Activated CD8-positive, alpha-beta memory T cell treated with anti-CD3 and anti-CD28 coated beads for 1 hour (primary cell): ENCODE data around the gene TMEM215.
"Not testable (repeated sequence)": the region's sequence is repeated elsewhere in the genome, so short reads cannot be mapped to it uniquely, and the experiment has no call there.

Source experiments
- DNase-seq, 2 donors: peaks; one replicate each; pipeline ENCODE4 v3.0.0-alpha.2; 2020; ENCODE audit warnings: low read depth in 1 of 2; ENCODE audit errors: extremely low read depth in 1 of 2

The TMEM215 gene, protein sequence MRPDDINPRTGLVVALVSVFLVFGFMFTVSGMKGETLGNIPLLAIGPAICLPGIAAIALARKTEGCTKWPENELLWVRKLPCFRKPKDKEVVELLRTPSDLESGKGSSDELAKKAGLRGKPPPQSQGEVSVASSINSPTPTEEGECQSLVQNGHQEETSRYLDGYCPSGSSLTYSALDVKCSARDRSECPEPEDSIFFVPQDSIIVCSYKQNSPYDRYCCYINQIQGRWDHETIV

DNA sequence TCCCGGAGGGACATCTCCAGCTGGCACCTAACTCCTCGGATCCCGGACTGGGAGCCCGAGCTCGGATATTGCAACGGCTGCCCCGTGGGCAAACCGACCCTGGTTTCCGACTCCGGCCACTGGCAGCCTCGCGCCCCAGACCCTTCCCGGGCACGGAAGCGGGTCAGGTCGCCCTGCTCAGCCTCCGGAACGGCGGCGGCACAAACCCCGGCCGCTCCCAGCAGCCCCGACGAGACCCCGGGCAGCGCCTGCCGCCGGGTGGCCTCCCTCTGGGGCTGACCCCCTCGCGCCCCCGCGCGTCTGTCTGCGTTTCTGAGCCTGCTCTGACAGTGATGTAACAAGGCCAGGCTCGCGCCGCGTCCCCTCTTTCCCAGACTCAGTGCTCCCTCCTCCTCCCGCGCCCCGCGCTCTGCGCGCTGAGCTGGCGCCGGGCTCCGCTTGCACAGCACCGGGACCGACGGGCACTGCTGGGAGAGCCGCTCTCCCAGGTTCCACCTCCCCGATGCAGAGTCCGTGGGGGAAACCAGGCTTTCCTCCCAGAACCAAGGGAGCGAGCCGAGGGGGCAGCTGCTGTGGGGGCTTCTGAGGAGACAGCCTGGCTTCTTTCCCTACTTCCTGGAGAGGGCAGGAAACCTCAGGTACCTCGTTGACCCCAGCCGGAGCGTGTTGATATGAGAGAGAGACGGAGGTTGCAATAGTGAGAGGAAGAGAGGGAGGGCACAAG is at the start of gene TMEM215:
Gene TMEM215 (plus strand): TSS at position 373 of the 724 bp plus-strand sequence. CDS start 644 bp downstream, outside the sequence.
- no peak for DNase-seq

DNA sequence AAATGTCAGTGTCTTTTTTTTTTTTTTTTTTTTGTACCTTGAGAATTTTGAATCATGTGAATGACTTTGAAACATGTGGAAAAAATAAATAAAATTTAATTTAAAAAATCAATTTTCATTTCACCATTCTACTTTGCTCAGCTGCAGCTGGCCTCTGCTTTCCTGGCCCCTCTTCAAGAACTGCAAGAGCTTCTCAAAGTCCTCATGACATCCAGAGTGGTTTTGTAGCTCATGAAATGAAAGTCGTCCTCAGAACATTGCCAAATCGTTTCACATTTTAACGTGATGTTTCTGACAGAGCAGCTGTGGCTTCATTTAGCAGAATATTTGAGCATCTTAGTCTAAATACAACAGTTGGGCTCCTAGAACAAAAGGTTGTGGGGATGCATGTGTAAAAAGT is 47.9 kb upstream of the TMEM215 start:
- no peak for DNase-seq

DNA sequence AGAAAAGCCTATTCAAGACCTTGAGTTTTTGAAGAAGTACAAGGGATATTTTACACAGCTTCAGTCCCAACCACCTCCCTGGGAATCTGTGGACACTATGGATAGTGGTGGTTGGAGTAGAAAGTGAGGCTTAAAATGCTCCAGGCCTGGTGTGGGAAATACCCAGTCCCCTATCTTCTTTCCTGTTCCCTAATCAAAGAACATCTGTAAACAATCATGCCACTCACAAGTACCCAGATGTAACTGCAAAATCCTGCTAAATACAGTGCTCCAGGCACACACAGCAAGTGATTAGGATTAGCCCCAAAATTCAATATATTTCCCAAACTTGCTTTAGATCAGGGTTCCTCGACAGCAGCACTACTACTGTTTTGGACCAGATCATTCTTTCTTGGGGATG is 46.0 kb upstream of the TMEM215 start:
- no peak for DNase-seq

DNA sequence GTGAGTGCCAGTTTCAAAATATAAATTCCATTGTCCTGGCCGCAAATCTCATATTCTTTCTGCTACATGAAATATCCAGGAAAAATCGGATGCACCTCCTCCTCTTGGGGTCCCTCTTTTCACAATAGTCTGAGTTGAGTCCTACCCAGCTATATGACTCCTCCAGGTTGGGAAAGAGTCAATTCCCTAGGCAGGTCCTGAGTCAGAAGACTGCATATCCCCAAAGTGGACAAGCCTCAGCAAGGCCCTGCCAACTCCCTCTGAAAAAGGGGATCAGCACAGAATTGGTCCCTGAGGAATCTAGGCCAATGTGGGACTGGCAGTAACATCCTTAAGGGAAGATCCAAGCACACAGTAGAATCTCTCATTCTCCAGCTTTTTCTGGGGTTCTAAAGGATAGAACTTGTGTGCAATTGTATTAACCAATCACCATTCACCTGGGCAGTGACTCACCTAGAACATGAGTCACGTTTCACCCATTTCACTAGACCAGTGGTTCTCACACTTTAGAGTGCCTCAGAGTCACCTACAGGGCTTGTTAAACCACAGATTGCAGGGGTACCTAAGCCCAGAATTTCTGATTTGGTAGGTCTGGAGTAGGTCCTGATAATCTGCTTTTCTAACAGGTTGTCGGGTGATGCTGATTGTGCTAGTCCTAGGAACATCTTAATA is 44.7 kb upstream of the TMEM215 start:
- DNase-seq = no peak

DNA sequence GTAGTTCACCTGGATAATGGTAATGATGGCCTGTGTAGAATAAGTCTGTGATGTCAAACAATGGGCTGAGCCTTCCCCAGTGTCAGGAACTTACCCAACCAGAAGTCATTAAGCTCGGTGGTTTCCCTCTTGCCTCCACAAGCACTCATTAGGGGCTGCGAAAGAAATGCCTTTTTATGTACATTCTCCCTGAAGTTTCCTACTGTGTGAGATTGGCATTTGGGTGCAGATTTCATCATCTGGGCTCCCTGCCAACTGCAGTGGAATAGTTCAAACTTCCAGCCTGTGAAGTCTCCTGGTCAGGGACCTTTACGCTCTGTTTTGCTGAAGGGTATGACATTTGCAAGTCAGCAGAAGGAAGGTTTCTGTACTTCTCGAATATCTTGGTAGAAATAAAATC is 41.6 kb upstream of the TMEM215 start:
- no peak for DNase-seq

DNA sequence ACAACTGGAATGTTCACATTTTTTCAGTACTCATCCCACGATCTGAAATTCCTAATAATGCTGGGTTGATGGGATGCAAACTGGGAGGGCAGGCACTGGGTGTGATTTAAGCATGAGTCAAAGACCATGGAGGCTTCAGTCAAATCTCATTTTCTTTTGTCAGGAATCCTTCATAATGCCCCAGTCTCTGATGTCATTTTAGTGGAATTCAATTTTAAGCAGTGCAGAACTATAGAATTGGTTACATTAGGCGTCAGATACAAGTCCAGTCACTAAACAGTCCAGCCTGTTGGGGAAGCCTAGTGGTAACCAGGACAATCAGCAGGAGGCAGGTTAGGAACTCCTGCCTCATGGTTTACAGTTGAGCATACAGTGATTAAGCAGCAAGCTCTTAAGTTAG is 41.0 kb upstream of the TMEM215 start:
- no peak for DNase-seq

DNA sequence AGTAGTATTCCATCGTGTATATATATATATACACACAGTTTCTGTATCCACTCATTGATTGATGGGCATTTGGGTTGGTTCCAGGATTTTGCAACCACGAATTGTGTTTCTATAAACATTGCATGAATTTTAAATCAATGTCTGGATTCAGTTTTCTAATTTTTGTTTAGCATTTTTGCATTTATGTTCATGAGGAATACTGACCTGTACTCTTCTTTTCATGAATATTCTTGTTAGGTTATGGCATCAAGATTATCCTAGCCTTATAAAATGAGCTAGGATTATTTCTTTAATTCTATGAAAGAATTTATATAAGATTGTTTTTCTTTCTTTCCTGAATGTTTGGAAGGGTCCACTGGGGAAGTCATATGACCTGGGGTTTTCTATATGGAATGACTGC is 35.3 kb upstream of the TMEM215 start:
- no peak for DNase-seq

DNA sequence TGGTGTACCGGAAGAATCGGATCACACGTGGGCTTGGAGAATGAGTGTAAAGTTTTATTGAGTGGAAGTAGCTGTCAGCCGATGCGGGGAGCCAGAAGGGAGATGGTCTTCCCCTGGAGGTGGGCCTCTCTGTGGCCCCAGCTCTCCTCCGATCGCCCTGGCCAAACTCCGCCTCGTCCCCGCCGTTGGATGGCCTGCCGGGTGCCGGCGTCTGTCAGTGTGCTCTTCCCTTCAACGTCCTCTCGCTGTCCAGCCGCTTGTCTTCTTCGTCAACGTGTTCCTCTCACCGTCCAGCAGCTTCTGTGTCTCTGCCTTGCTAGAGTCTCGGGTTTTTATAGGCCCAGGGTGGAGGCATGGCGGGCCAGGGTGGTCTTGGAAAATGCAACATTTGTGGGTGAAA is 27.6 kb upstream of the TMEM215 start:
- no peak for DNase-seq

DNA sequence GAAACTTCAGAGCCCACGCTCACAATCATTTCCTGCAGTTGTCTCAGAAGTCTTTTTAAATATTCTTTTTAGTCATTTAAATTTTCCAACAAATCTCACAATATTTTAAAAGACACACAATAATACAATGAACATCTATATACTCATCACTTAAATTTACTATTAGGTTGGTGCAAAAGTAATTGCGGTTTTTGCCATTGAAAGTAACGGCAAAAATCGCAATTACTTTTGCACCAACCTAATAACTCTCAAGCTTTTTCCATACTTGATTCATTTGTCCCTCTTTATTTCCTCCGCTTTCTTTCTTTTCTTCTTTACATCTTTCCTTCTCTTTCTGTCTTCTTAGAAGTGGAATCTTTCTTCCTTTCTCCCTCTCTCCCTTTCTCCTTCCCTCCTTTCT is 19.2 kb upstream of the TMEM215 start:
- no peak for DNase-seq

DNA sequence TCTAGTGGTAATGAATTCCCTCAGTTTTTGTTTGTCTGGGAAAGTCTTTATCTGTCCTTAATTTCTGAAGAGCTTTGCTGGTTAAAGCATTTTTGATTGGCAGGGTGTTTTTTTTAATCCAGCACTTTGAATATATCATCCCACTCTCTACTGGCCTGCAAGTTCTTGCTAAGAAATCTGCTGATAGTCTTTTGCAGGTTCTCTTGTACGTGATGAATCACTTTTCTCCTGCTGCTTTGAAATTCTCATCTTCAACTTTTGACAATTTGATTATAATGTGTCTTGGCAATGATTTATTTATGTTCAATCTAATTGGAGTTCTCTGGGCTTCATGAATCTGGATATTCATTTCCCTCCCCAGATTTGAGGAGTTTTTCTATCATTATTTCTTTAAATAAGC is 8.1 kb upstream of the TMEM215 start:
- DNase-seq = no peak

DNA sequence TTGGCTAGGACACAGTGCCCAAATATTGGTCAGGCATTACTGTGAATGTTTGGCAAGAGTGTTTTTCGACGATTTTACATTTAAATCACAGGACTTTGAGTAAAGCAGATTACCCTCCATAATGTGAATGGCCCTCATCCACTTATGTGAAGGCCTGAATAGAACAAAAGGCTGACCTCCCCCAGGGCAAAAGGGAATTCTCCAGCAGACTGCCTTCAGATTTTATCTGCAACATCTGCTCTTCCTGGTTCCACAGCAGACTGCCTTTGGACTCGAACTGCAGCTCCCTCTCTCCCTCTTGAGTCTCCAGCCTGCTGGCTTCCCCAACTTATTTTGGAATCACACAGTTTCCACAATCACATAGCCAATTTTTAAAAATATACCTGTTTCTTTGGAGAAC is 7.1 kb upstream of the TMEM215 start:
- no peak for DNase-seq

DNA sequence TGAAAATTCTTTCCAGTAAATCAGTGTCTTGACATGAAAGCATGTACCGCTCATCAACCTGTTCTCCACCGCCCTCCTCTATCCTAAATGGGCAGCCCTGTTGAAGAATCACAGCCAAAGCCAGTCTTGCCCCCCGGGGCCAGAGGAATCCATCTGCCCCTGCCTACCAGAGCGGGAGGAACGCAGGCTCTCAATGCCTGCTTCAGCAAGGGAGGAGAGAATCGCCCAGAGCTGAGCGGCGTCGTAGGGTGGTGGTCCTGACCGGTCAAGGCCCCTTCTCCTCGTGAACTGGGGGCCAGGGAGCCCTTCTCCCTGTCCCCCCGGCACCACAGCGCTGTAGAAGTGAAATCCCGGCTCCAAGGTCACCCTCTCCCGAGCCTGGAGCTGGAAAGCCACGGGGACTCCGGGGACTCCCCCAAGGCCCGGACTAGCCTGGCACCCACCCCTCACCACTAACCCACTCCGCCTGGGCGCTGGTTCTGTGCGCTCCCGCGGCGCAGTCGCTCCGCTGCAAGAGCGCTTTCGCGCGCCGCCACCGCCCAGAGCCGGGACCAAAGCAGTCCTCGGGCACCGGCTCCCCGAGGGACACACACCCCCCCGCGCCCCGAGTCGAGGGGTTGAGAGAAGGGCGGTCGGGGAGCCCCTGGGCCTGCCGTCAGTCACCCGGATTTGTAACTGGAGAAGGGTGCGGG is 718 bp upstream of the TMEM215 start:
- no peak for DNase-seq

DNA sequence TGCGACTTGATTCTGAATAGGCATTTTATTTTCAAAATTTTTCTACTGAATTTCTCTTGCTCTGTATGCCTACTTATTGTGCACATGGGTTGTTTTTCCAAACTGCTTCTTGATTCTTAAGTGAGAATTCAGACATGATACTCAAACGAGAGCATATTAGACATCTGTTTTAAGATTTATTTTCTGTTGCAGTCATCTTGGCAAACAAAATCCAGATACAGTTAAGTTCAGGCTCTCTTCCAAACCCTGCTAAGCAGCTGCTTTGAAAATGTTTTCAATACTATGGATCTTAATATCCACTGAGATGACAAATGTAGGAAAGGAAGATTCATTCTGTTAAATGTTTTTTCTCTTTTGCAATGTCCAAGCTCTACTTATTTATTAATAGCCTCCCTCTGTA is 4.5 kb downstream of the TMEM215 start:
- DNase-seq = no peak

DNA sequence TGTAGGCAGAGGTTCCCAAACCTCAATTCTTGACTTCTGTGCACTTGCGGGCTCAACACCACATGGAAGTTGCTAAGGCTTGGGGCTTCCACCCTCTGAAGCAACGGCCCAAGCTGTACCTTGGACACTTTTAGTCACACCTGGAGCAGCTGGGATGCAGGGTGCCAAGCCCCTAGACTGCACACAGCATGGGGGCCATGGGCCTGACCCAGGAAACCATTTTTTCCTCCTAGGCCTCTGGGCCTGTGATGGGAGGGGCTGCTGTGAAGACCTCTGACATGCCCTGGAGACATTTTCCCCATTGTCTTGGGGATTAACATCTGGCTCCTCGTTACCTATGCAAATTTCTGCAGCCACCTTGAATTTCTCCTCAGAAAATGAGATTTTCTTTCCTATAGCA is 12.7 kb downstream of the TMEM215 start:
- DNase-seq = not testable (repeated sequence)

DNA sequence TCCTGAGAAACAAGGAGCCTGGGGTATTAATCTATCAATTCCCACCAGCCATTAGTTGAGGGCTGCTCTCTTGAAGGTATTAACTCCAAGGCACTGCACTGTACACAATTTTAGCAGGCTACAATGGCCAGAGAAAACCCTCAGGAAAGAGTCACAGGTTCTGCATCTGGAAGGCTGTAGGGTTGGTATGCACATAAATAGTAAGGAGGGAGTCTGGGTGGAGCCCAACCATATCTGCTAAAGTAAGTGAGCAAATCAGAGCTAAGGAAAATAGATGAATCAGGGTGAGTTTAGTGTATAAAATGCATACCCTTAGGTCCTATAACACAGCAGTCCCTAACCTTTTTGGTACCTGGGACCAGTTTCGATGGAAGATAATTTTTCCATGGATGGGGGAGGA is 18.2 kb downstream of the TMEM215 start:
- DNase-seq = no peak

DNA sequence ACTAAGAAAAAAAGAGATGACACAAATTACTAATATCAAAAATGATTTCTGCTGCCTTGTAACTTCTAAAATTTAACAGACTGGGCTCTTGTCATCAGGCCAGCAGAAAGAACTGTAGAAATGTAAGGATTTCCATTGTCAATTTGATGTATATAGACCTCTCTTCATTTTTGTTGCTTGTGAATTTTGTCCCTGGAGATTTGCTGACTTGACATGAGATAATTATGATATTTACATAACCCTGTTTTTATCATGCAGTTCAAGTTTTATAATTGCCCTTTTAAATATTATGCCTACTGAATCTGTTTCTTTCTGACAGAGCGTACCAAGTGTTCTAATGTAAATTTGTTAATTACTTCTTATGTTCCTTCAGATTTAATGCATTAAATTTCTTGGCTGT is 23.9 kb downstream of the TMEM215 start:
- no peak for DNase-seq

DNA sequence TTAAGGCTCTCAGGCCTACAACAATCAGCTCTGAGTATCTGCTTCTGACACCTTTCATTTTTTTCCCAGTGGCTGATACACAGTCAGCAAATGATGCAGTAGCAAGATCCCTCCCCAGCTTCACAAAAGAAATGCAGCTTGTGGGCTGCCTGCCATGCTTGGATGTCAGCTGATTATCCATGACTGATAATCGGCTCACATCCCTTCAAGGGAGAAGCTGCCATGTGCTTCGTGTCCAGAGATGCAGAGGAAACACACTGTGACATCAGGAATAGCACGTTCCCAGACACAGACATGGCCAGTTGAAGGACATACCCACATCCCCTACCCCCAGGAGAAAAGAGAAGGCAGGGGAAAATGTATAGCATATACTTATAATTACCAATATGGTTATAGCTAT is 27.9 kb downstream of the TMEM215 start:
- no peak for DNase-seq

DNA sequence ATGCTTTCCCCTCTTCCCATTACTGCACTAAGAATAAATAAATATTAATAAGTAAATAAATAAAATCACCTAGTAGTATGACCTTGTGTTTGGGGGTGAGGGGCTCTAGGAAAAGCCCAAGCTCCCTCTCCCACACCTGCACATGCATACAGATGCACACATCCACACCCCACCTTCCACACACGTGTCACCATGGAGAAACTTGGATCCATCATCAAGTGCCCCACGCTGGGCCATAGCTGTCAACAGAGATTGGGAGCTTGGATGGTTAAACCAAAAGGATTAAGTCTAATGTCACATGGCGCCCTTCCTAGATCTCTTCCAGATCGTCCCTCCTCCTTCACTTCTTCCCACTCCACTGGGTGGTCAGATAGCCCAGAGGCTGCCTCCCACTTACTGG is 37.0 kb downstream of the TMEM215 start:
- DNase-seq = no peak

DNA sequence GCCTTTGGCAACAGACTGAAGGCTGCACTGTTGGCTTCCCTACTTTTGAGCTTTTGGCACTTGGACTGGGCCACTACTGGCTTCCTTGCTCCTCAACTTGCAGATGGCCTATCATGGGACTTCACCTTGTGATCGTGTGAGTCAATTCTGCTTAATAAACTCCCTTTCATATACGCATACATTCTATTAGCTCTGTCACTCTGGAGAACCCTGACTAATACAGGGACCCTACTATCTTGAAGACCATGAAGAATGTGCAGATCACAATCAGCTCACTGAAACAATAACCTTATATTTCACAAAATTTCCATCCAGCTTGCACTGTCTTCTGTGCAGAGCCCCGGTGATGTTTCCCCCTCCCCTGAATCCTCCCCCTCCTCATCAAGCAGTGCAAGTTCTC is 39.8 kb downstream of the TMEM215 start:
- no peak for DNase-seq

DNA sequence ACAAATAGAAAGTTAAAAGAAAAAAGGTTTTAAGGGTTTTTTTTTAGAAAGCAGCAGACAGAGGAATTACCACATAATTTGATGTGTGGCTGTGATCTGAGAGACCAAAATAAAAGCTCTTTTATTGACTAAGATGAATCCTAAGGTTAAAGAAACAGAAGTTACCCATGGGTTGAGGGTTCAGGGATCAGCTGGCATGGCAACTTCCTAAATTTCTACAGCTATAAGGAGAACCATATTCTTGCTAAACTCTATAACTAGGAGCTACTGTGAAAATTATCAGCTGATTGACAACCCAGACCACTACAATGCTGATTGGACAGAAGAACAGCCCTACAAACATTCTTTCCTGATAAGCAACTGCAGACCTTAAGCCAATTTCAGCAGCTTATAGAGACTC is 40.2 kb downstream of the TMEM215 start:
- DNase-seq = no peak

DNA sequence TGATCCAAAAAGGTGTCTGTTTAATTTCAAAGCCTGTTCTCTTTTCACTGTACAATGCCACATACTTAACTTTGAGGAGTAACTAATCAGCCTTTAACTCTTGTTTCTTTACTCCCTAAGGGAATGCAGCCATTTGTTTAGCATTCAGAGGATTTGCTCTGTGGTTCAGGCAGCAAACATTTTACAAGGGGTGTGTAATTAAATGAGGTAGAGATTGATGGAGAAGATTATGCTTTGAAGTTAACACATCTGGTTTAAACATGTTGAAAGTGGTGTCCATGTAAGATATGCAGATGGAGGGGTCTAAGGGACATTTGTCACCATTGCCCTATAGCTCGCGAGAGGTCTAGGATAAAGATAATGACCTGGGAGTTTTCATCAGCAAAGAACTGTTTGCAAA is 41.9 kb downstream of the TMEM215 start:
- no peak for DNase-seq

DNA sequence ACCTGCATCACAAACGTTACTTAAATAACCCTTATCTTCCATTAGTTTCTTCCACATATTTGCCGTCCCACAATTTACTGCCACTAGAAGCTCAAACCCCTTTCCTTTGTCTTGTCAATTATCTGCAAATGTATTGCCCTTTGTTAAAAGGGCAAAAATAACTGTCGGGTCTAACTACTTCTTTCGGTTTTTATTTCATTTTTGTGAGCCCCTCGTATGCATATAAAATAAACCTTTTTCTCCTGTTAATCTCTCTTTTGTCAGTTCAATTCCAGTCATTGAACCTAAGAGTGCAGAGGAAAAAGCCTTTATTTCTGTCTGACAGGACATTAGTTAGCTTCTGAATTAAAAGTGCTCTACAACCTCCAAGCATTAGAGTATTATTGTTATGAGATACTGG is 45.5 kb downstream of the TMEM215 start:
- DNase-seq = no peak
